IgD-negative memory B cell (primary cell): ENCODE results near the gene AHDC1. TPM values are rescaled to one million over a fixed set of nuclear protein-coding genes. Genes with fewer than 3 reads are reported as not detected.

Experiments used
- polyA plus RNA-seq: library from polyadenylated mRNA; unstranded; fragments of 300-500 nt; fragmentation: Illumina TruSeq; gene quantifications from one replicate; pipeline ENCODE4 v1.2.3, GENCODE V29; 2021

The AHDC1 gene
- polyA plus RNA-seq, 1 donor from 2014 or later, result 1.1 TPM

Other genes with a start within 250 kb of the AHDC1 start
- 3.9 TPM for gene MAP3K6, start 237.2 kb downstream of the AHDC1 start, polyA plus RNA-seq
- gene FCN3, start 229.3 kb downstream of the AHDC1 start, polyA plus RNA-seq, result not detected
- not detected for gene CD164L2, start 220.8 kb downstream of the AHDC1 start, polyA plus RNA-seq
- 0.16 TPM for gene GPR3, start 211.5 kb downstream of the AHDC1 start, polyA plus RNA-seq
- gene WASF2, start 114.0 kb downstream of the AHDC1 start, polyA plus RNA-seq, result 105 TPM
- 72.0 TPM for gene FGR, start 31.0 kb upstream of the AHDC1 start, polyA plus RNA-seq
- 68.2 TPM for gene IFI6, start 68.0 kb upstream of the AHDC1 start, polyA plus RNA-seq
- 6.5 TPM for gene FAM76A, start 121.8 kb upstream of the AHDC1 start, polyA plus RNA-seq
- gene STX12, start 169.1 kb upstream of the AHDC1 start, polyA plus RNA-seq, result 16.0 TPM
- 31.7 TPM for gene PPP1R8, start 226.6 kb upstream of the AHDC1 start, polyA plus RNA-seq